Astrocyte of the spinal cord (primary cell): ENCODE data around the gene TOP2B.

Source experiments
- DNase-seq: peaks from one replicate; pipeline ENCODE4 v3.0.0; 2011; ENCODE audit warnings: low read depth, low spot score
- H3K4me3 ChIP-seq: 2 replicates; pipeline ENCODE4 v1.5.1; 2011; ENCODE audit warnings: low read depth, mild to moderate bottlenecking, low read length, moderate library complexity
- in situ Hi-C: cut with HindIII; loops from 2 replicates; pipeline ENCODE4 v1.10.0; 2017; ENCODE audit warnings: low sequenced_read_pairs
- TF ChIP-seq, protein P1 (sequence below): IDR thresholded peaks from 2 replicates; pipeline ENCODE4 v1.5.1; 2012; ENCODE audit warnings: low read depth, mild to moderate bottlenecking, low read length, inconsistent platforms

The TOP2B gene, protein sequence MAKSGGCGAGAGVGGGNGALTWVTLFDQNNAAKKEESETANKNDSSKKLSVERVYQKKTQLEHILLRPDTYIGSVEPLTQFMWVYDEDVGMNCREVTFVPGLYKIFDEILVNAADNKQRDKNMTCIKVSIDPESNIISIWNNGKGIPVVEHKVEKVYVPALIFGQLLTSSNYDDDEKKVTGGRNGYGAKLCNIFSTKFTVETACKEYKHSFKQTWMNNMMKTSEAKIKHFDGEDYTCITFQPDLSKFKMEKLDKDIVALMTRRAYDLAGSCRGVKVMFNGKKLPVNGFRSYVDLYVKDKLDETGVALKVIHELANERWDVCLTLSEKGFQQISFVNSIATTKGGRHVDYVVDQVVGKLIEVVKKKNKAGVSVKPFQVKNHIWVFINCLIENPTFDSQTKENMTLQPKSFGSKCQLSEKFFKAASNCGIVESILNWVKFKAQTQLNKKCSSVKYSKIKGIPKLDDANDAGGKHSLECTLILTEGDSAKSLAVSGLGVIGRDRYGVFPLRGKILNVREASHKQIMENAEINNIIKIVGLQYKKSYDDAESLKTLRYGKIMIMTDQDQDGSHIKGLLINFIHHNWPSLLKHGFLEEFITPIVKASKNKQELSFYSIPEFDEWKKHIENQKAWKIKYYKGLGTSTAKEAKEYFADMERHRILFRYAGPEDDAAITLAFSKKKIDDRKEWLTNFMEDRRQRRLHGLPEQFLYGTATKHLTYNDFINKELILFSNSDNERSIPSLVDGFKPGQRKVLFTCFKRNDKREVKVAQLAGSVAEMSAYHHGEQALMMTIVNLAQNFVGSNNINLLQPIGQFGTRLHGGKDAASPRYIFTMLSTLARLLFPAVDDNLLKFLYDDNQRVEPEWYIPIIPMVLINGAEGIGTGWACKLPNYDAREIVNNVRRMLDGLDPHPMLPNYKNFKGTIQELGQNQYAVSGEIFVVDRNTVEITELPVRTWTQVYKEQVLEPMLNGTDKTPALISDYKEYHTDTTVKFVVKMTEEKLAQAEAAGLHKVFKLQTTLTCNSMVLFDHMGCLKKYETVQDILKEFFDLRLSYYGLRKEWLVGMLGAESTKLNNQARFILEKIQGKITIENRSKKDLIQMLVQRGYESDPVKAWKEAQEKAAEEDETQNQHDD (N-terminal part only)

DNA sequence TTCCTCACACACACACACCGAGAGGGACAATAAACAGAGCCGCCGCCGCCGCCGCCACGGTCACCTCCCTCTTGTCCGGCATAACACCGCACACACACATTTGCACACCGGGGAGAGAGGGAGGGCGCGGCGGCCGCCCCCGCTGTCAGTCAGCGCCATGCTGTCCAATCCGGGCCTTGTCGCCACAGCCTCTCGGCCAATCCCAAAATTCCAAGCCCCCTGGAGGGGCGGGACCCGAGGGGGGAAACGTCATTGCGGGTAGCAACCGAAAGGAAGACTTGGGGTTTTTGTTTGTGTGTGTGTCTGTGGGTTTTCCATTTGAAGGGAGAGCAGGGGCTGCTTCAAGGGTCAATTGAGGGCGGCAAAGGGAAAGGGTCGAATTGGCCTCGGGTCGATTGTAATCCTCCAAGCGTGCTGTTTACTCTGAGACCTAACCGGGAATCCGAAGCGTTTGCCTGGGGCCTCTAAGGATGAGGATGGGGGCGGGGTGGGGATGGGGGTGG lies at the start of gene TOP2B:
Gene TOP2B, minus strand, starts transcription at position 96 of the 503 bp plus-strand sequence. CDS start 610 bp downstream, outside the sequence.
- TF ChIP-seq, protein P1, sequence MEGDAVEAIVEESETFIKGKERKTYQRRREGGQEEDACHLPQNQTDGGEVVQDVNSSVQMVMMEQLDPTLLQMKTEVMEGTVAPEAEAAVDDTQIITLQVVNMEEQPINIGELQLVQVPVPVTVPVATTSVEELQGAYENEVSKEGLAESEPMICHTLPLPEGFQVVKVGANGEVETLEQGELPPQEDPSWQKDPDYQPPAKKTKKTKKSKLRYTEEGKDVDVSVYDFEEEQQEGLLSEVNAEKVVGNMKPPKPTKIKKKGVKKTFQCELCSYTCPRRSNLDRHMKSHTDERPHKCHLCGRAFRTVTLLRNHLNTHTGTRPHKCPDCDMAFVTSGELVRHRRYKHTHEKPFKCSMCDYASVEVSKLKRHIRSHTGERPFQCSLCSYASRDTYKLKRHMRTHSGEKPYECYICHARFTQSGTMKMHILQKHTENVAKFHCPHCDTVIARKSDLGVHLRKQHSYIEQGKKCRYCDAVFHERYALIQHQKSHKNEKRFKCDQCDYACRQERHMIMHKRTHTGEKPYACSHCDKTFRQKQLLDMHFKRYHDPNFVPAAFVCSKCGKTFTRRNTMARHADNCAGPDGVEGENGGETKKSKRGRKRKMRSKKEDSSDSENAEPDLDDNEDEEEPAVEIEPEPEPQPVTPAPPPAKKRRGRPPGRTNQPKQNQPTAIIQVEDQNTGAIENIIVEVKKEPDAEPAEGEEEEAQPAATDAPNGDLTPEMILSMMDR, result no peak
- in situ Hi-C loops, result no loop called here
- DNase-seq, result peak; percentile 98
- H3K4me3 ChIP-seq, result peak within 1 kb of the TSS; percentile 86

DNA sequence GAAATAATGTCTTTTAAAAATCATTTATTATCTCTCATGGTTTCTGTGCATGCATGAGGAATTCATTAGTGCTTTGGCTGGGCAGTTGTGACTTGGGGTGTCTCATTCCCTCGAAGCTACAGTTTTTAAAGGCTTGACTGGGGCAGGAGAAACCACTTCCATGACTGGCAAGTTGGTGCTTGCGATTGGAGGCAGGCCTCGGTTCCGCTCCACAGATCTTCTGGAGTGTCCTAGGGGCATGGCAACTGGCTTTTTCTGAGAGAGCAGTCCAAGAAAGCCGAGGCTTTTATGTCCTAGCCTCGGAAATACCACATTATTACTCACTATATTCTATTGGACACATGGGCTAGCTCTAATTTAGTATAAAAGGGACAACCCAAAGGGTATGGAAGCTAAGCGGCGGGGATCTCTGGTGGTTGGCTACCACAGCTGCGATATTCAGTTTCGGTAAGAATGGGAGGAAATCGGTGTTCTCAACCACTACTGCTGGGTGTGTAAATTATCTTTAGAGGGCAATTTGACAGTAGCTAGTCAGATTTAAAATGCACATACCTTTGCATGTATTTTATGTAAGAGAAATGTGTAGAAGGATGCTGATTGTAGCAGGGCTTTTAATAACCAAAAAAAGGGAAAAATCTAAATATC lies 48.8 kb upstream of the TOP2B start:
- in situ Hi-C loops, result no loop called here
- no peak overlapping the region for H3K4me3 ChIP-seq
- DNase-seq, result no peak
- TF ChIP-seq, protein P1, result no peak

DNA sequence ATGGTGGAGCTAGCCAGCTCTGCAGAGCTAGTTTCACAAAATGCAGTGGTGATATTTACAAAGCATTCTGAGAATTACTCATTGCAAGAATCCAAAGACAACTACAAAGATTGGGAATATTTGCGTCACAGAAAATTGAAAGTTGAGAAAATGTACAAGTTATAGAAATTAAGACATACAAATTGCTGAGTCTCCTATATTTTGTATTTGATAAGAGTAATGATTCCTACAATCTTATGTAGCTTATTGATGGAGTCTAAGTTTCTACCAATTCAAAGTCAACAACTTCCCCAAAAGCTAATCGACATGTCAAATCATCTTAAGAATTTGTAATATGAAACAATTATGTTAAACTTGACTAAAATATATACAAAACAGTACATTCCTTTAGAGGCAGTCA lies 46.4 kb upstream of the TOP2B start:
- no peak overlapping the region for H3K4me3 ChIP-seq
- TF ChIP-seq, protein P1, result no peak
- no peak for DNase-seq
- in situ Hi-C loops, result no loop called here

DNA sequence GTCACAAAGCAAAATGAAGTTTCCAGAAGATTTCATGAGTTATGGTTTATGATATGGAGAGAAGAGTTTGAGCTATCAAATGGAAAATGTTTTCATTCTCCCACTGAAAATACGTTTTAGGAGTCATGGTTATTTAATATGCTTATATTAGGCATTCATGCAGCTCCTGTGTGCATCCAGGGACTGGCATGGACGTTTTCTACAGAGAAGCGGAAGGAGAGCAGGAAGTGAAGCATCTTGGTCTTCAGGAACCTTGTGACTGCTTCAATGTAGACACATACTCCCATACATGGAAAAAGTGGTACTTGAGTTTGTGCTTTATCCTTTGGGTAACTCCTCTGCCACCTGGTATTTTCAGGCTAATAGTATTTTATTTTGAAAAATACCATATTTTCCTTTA lies 43.3 kb upstream of the TOP2B start:
- H3K4me3 ChIP-seq, result no peak overlapping the region
- TF ChIP-seq, protein P1, result no peak
- in situ Hi-C loops, result no loop called here
- DNase-seq, result no peak

DNA sequence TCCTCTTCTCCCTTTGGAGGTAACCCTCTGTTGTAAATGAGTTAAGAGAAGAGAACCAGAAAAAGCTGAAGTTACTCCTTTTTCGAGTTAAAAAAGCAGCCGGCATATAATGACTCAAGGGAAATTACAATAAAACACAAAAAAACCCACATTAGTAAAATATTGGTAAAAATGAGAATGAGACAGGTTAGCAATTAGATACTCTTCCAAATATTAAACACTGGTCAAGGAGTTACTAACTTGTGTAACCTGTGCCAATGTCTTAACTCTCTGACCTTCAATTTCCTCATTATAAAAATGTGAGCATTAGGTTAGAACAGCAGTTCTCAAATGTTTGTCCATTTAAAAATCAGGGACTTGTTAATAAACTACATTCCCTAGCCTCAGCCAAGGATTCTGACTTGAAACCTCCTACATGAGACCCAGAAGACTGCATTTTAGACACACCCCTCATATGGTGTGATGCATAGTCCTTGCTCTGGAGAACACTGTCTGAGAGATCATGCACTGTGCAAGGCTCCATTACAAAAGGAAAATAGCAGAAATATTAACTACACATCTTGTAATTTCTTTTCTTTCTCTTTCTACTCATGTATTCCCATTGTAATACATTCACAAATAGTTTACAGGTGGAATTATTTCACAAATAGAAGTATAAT lies 42.7 kb upstream of the TOP2B start:
- TF ChIP-seq, protein P1, result no peak
- no peak overlapping the region for H3K4me3 ChIP-seq
- no peak for DNase-seq
- in situ Hi-C loops, result no loop called here
